B cell (primary cell): Measurements from ENCODE around the gene ZMYND15.

Experiments
- CTCF ChIP-seq: fragments of 200-600 bp; IDR thresholded peaks from one replicate; pipeline ENCODE4 v1.8.0; 2022; ENCODE audit warnings: antibody characterized with exemption, mild to moderate bottlenecking
- EZH2 ChIP-seq: IDR thresholded peaks from 2 replicates; pipeline ENCODE4 v1.6.1; 2012; ENCODE audit warnings: borderline replicate concordance, low read depth, mild to moderate bottlenecking, moderate library complexity, low read length; ENCODE audit not compliant: insufficient read depth, poor library complexity, severe bottlenecking

- TF ChIP-seq CTCF (no peak), EZH2 (no peak)
Measured at GRCh38 chr17:4759776-4760236, 20.2 kb downstream of the ZMYND15 start.
